SH-SY5Y (cell line): Measurements from ENCODE around the gene SIGLEC10.

ENCODE experiments used
- GATA2 ChIP-seq: IDR thresholded peaks from 2 replicates; pipeline ENCODE4 v1.6.1; 2011; ENCODE audit warnings: mild to moderate bottlenecking, low read depth, low read length
- GATA3 ChIP-seq: IDR thresholded peaks from 2 replicates; pipeline ENCODE4 v1.6.1; 2011; ENCODE audit warnings: low read depth, mild to moderate bottlenecking, low read length, moderate library complexity

GRCh38 chr19:51398096-51398704 is 19.2 kb downstream of the SIGLEC10 start:
- TF ChIP-seq GATA2 (no peak), GATA3 (no peak)
